Measurements from ENCODE around the gene RREB1.

DNA sequence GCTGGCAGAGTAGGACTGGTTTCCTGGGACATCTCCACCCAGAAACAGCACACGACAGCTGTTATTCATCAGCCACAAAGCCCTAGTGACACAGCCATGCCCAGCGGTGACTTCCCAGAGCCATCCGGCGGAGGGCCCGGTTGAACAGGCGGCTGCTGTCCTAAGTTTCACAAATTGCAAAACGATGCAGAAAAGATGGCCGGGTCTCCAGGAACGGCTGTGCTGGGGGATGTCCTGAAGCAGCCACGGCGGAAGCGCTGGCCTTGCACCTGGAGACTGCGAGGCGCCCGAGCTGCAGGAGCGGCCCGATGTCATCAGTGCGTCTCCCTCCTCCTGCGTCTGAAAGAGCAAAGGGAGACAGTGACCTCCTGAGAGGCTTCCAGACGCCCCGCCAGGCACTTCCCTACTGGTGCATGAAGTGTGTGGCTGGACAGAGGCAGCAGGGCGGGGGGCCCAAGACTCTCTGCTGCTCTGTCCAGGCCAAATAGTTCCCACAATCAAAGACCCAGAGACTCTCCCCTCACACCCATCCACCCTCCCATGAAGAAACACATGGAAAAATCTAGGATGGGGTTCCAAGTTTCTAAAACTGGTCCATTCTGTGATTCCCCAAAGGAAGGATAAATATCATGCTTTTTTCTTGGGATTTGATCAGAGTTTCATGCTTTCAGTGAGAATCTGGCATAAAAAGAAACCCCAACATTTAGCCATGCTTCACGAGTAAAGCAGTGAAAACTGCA lies 161.2 kb downstream of the RREB1 start:
- no peak for TF ChIP-seq CTCF (IDR thresholded peaks at IDR 0.05; ENCODE audit: insufficient read depth, low read depth, low read length)
- TF ChIP-seq EZH2 (IDR thresholded peaks at IDR 0.05; ENCODE audit: insufficient read depth, low read length), result no peak
